Osteocyte (in vitro differentiated cells): ENCODE data around the gene DNAH2. TPM values are rescaled to one million over a fixed set of nuclear protein-coding genes. Genes with fewer than 3 reads are reported as not detected.
A peak's percentile ranks its signal among the peaks of the same experiment; 100 is the strongest.

ENCODE experiments used
- DNase-seq: peaks from one replicate; pipeline ENCODE4 v3.0.0; 2021; ENCODE audit warnings: mixed read lengths; ENCODE audit not compliant: unreplicated experiment; ENCODE audit errors: extremely low spot score
- H3K27ac Mint-ChIP-seq: one replicate; pipeline ENCODE4 v1.8.0; 2021; ENCODE audit warnings: mild to moderate bottlenecking, mixed read lengths; ENCODE audit not compliant: unreplicated experiment
- H3K27me3 Mint-ChIP-seq: one replicate; pipeline ENCODE4 v1.8.0; 2021; ENCODE audit warnings: mixed read lengths; ENCODE audit not compliant: unreplicated experiment
- H3K36me3 Mint-ChIP-seq: one replicate; pipeline ENCODE4 v1.8.0; 2021; ENCODE audit warnings: mixed read lengths; ENCODE audit not compliant: unreplicated experiment
- H3K4me1 Mint-ChIP-seq: one replicate; pipeline ENCODE4 v1.8.0; 2021; ENCODE audit warnings: mixed read lengths; ENCODE audit not compliant: unreplicated experiment
- H3K4me3 Mint-ChIP-seq: one replicate; pipeline ENCODE4 v1.8.0; 2021; ENCODE audit warnings: mild to moderate bottlenecking, moderate library complexity, mixed read lengths; ENCODE audit not compliant: unreplicated experiment
- H3K9me3 Mint-ChIP-seq: one replicate; pipeline ENCODE4 v1.8.0; 2021; ENCODE audit warnings: mixed read lengths; ENCODE audit not compliant: unreplicated experiment
- CTCF ChIP-seq: fragments of 200-600 bp; sonication (generic); IDR thresholded peaks from 2 replicates; pipeline ENCODE4 v1.5.0; 2021; ENCODE audit warnings: antibody characterized with exemption, mild to moderate bottlenecking, moderate library complexity
- total RNA-seq: library from RNA; stranded (reverse); gene quantifications from 2 replicates; pipeline ENCODE4 v1.2.1, GENCODE V29; 2021

Gene DNAH2
- total RNA-seq, 1 donor from 2014 or later: 0.03 TPM

DNA sequence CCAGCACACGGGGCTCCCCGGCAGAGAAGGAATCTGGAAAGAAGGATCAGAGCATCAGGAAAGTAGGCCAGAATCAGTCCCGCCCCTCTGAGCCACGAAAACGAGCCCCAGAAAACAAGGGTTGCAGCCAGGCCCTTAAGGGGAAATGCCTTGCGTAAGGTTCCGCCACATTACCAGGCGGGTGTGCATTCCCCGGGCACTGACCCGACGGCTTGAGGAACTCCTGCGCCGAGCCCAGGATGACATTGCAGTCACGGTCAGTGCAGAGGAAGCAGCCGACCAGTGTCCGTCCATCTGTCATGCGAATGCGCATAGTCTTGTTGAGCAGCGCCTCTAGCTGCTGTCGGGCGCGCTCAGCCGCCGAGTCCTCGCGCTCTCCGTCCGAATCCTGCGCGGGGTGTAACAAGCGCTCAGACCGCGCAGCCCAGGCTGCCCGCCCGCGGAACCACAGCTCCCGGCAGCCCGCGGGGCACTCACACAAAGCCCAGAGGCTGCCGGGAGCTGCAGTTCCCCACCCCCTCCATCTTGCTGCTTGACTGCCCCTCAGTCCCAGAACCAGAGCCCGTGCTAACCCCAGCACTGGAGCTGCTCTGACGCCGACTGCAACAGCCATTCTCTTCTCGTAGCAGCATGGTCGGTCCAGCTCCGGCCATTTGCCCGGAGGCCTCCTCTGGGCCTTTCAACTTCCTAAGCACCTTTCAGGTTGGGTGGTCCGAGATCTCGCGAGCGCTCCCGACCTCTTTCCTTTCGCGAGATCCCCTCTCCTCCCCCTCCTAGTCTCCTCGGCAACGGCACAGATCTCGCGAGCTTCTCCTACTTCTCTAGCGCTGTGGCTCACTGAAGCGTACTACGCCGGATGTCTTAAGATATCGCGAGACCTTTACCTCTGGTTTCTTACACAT, 139.5 kb downstream of the DNAH2 start, which contains the start of gene NAA38:
Gene NAA38, minus strand, starts transcription at position 749 of the 902 bp plus-strand sequence. Its CDS starts 96 bp downstream, at position 653.
- H3K27ac Mint-ChIP-seq: no peak within 1 kb of the TSS
- H3K27me3 Mint-ChIP-seq: no peaks in the 10 kb centered on the region
- peak; percentile 58 for TF ChIP-seq CTCF
- DNase-seq: peak; percentile 98
- peaks cover 10% of the 10 kb centered on the region for H3K36me3 Mint-ChIP-seq
- no peak within 1 kb of the TSS for H3K4me3 Mint-ChIP-seq
- peaks cover 8% of the 10 kb centered on the region for H3K4me1 Mint-ChIP-seq
- no peaks in the 10 kb centered on the region for H3K9me3 Mint-ChIP-seq

- Mint-ChIP-seq H3K4me1 (peaks cover 10% of the 10 kb centered on the region), H3K36me3 (peaks cover 8% of the 10 kb centered on the region), H3K27me3 (no peaks in the 10 kb centered on the region), H3K9me3 (no peaks in the 10 kb centered on the region), H3K4me3 (no peak within 1 kb of the TSS), H3K27ac (no peak within 1 kb of the TSS)
- TF ChIP-seq CTCF: no peak
- DNase-seq: peak; percentile 92
Observed at GRCh38 chr17:7857713-7858521, 140.4 kb downstream of the DNAH2 start, which contains the start of gene CYB5D1. TSS of gene CYB5D1 (plus strand) at chr17:7858003. CDS start at chr17:7858135, 132 bp downstream.

GRCh38 chr17:7858522-7858810, 140.9 kb downstream of the DNAH2 start:
- Mint-ChIP-seq H3K27me3 (no peaks in the 10 kb centered on the region), H3K4me3 (no peak overlapping the region), H3K27ac (no peak overlapping the region), H3K9me3 (no peaks in the 10 kb centered on the region), H3K36me3 (peaks cover 8% of the 10 kb centered on the region), H3K4me1 (peaks cover 10% of the 10 kb centered on the region)
- no peak for DNase-seq
- TF ChIP-seq CTCF: peak; percentile 43

- Mint-ChIP-seq H3K27ac (no peak overlapping the region), H3K4me3 (no peak overlapping the region), H3K27me3 (no peaks in the 10 kb centered on the region), H3K9me3 (no peaks in the 10 kb centered on the region), H3K4me1 (peaks cover 7% of the 10 kb centered on the region), H3K36me3 (peaks cover 4% of the 10 kb centered on the region)
- DNase-seq: no peak
- no peak for TF ChIP-seq CTCF
Observed at GRCh38 chr17:7859028-7859427, 141.5 kb downstream of the DNAH2 start.
